ENCODE measurements around the gene SCLT1.

- TF ChIP-seq MAX (IDR thresholded peaks at IDR 0.05) (no peak), SRF (IDR thresholded peaks at IDR 0.05; ENCODE audit: low read depth) (no peak)
Observed at GRCh38 chr4:128973384-128973783, 120.0 kb downstream of the SCLT1 start.

Measured in HCT116 (cell line).